WTC11 (cell line): ENCODE results near the gene USP11.

Experiments used
- CREM ChIP-seq: sonication (generic); formaldehyde crosslinking; IDR thresholded peaks from 2 replicates; pipeline ENCODE4 v1.8.1; 2022; ENCODE audit warnings: mild to moderate bottlenecking, missing genetic modification reagents, moderate library complexity
- CTCF ChIP-seq: fragments of 200-600 bp; IDR thresholded peaks from 2 replicates; pipeline ENCODE4 v1.8.0; 2022; ENCODE audit warnings: antibody characterized with exemption
- ELF4 ChIP-seq: sonication (generic); formaldehyde crosslinking; IDR thresholded peaks from 2 replicates; pipeline ENCODE4 v1.8.1; 2022; ENCODE audit warnings: low read depth, mild to moderate bottlenecking, moderate library complexity, missing genetic modification reagents
- ESRRA ChIP-seq: sonication (generic); formaldehyde crosslinking; IDR thresholded peaks from 2 replicates; pipeline ENCODE4 v1.8.1; 2022; ENCODE audit warnings: mild to moderate bottlenecking, missing genetic modification reagents, borderline replicate concordance
- FOXJ3 ChIP-seq: sonication (generic); formaldehyde crosslinking; IDR thresholded peaks from 2 replicates; pipeline ENCODE4 v1.9.0; 2021; ENCODE audit warnings: missing genetic modification reagents, mild to moderate bottlenecking, borderline replicate concordance
- FOXP4 ChIP-seq: sonication (generic); formaldehyde crosslinking; IDR thresholded peaks from 2 replicates; pipeline ENCODE4 v1.8.0; 2022; ENCODE audit warnings: mild to moderate bottlenecking, missing genetic modification reagents
- IRF1 ChIP-seq: sonication (generic); formaldehyde crosslinking; IDR thresholded peaks from 2 replicates; pipeline ENCODE4 v1.8.0; 2023; ENCODE audit warnings: missing genetic modification reagents
- MAX ChIP-seq: sonication (generic); formaldehyde crosslinking; IDR thresholded peaks from 2 replicates; pipeline ENCODE4 v1.8.0; 2022; ENCODE audit warnings: mild to moderate bottlenecking, missing genetic modification reagents
- MXD4 ChIP-seq: fragments of 250-450 bp; sonication (Bioruptor Pico); IDR thresholded peaks from 2 replicates; pipeline ENCODE4 v1.8.0; 2021; ENCODE audit warnings: mild to moderate bottlenecking, moderate library complexity, borderline replicate concordance
- PRRX2 ChIP-seq: fragments of 250-450 bp; sonication (Bioruptor Pico); IDR thresholded peaks from 2 replicates; pipeline ENCODE4 v1.8.0; 2021; ENCODE audit warnings: mild to moderate bottlenecking
- ZNF138 ChIP-seq: sonication (generic); formaldehyde crosslinking; conservative IDR thresholded peaks from 2 replicates; pipeline ENCODE4 v1.8.1; 2022; ENCODE audit warnings: mild to moderate bottlenecking, moderate library complexity, missing genetic modification reagents
- ZNF263 ChIP-seq: sonication (generic); formaldehyde crosslinking; IDR thresholded peaks from 2 replicates; pipeline ENCODE4 v1.8.1; 2022; ENCODE audit warnings: low read depth, mild to moderate bottlenecking, moderate library complexity, missing genetic modification reagents
- ZNF425 ChIP-seq: fragments of 250-450 bp; sonication (Bioruptor Pico); conservative IDR thresholded peaks from 2 replicates; pipeline ENCODE4 v1.9.0; 2021; ENCODE audit warnings: mild to moderate bottlenecking

GRCh38 chrX:47241201-47242011 is 8.6 kb downstream of the USP11 start:
- no peak for TF ChIP-seq ELF4 (CRISPR knock-in tag)
- no peak for TF ChIP-seq CTCF
- no peak for TF ChIP-seq ESRRA (CRISPR knock-in tag)
- no peak for TF ChIP-seq FOXP4 (CRISPR knock-in tag)
- TF ChIP-seq MAX, result no peak
- TF ChIP-seq CREM (CRISPR knock-in tag), result no peak
- TF ChIP-seq MXD4 (CRISPR knock-in tag), result no peak
- TF ChIP-seq FOXJ3 (CRISPR knock-in tag), result no peak
- no peak for TF ChIP-seq ZNF263 (CRISPR knock-in tag)
- TF ChIP-seq IRF1 (CRISPR knock-in tag), result no peak
- TF ChIP-seq ZNF425 (CRISPR knock-in tag), result no peak
- TF ChIP-seq ZNF138, result no peak
- no peak for TF ChIP-seq PRRX2 (CRISPR knock-in tag)
